Neuronal stem cell (in vitro differentiated cells): ENCODE data around the gene SCAP.

ENCODE experiments used
- DNase-seq: peaks from one replicate; pipeline ENCODE4 v3.0.0-alpha.2; 2013; ENCODE audit warnings: low spot score
- H2AFZ ChIP-seq: one replicate; pipeline ENCODE4 v1.6.1; 2013; ENCODE audit warnings: mild to moderate bottlenecking, low read length, inconsistent platforms
- H2AK5ac ChIP-seq: 2 replicates; pipeline ENCODE4 v1.6.1; 2013; ENCODE audit warnings: low read depth, mild to moderate bottlenecking, inconsistent platforms, low read length, moderate library complexity, mixed read lengths
- H2BK120ac ChIP-seq: 2 replicates; pipeline ENCODE4 v1.6.1; 2013; ENCODE audit warnings: low read depth, mild to moderate bottlenecking, inconsistent platforms, low read length, moderate library complexity, mixed read lengths
- H2BK12ac ChIP-seq: one replicate; pipeline ENCODE4 v1.6.1; 2013; ENCODE audit warnings: low read length, inconsistent platforms
- H2BK15ac ChIP-seq: 2 replicates; pipeline ENCODE4 v1.6.1; 2013; ENCODE audit warnings: mild to moderate bottlenecking, low read length, inconsistent platforms, mixed read lengths
- H2BK5ac ChIP-seq: one replicate; pipeline ENCODE4 v1.6.1; 2013; ENCODE audit warnings: inconsistent platforms, mild to moderate bottlenecking, low read length, moderate library complexity
- H3K14ac ChIP-seq: one replicate; pipeline ENCODE4 v1.6.1; 2013; ENCODE audit warnings: low read length, inconsistent platforms
- H3K18ac ChIP-seq: 2 replicates; pipeline ENCODE4 v1.6.1; 2013; ENCODE audit warnings: low read length, inconsistent platforms
- H3K23ac ChIP-seq: 2 replicates; pipeline ENCODE4 v1.6.1; 2013; ENCODE audit warnings: low read depth, mild to moderate bottlenecking, mixed read lengths, low read length, inconsistent platforms; ENCODE audit not compliant: poor library complexity
- H3K27ac ChIP-seq: replicated peaks from 3 replicates; pipeline ENCODE4 v1.5.1; 2013; ENCODE audit warnings: low read length, inconsistent platforms
- H3K27me3 ChIP-seq, 3 experiments: 2 replicates each; pipeline ENCODE4 v1.6.1; 2013; ENCODE audit warnings: low read length in 3 of 3, mild to moderate bottlenecking in 2 of 3, inconsistent platforms in 1 of 3, low read depth in 1 of 3, mixed read lengths in 1 of 3, moderate library complexity in 1 of 3; ENCODE audit not compliant: control insufficient read depth in 3 of 3, insufficient read depth in 3 of 3
- H3K36me3 ChIP-seq, 2 donors: replicated peaks in 1 of 2; 2 replicates each; pipeline ENCODE4 v1.6.1; 2013; ENCODE audit warnings: low read length in 2 of 2; ENCODE audit not compliant: control insufficient read depth in 2 of 2, insufficient read depth in 2 of 2
- H3K4ac ChIP-seq: 2 replicates; pipeline ENCODE4 v1.6.1; 2013; ENCODE audit warnings: inconsistent platforms, mild to moderate bottlenecking, low read length, moderate library complexity
- H3K4me1 ChIP-seq, 2 donors: 1 replicate in 1 of 2; 2 replicates in 1 of 2; pipeline ENCODE4 v1.6.1; 2013; ENCODE audit warnings: low read length in 2 of 2, low read depth in 1 of 2; ENCODE audit not compliant: control insufficient read depth in 2 of 2, insufficient read depth in 1 of 2
- H3K4me2 ChIP-seq: one replicate; pipeline ENCODE4 v1.6.1; 2013; ENCODE audit warnings: mild to moderate bottlenecking, low read length, inconsistent platforms; ENCODE audit not compliant: insufficient read depth, poor library complexity, severe bottlenecking
- H3K4me3 ChIP-seq, 2 donors: 2 replicates each; pipeline ENCODE4 v1.5.1; 2013; ENCODE audit warnings: low read length in 2 of 2, mild to moderate bottlenecking in 2 of 2, inconsistent platforms in 1 of 2, moderate library complexity in 1 of 2
- H3K79me1 ChIP-seq: one replicate; pipeline ENCODE4 v1.6.1; 2013; ENCODE audit warnings: low read depth, mild to moderate bottlenecking, inconsistent platforms, low read length, moderate library complexity
- H3K9ac ChIP-seq: one replicate; pipeline ENCODE4 v1.6.1; 2013; ENCODE audit warnings: mild to moderate bottlenecking, low read depth, low read length, inconsistent platforms; ENCODE audit not compliant: poor library complexity
- H3K9me3 ChIP-seq, 2 donors: replicated peaks in 1 of 2; 2 replicates each; pipeline versions ENCODE3 to v1.6.1; 2013; ENCODE audit warnings: low read length in 2 of 2, mild to moderate bottlenecking in 2 of 2, inconsistent platforms in 1 of 2, low read depth in 1 of 2, mixed read lengths in 1 of 2, moderate library complexity in 1 of 2; ENCODE audit not compliant: control insufficient read depth in 2 of 2, insufficient read depth in 1 of 2
- H4K8ac ChIP-seq: one replicate; pipeline ENCODE4 v1.6.1; 2013; ENCODE audit warnings: low read depth, mild to moderate bottlenecking, inconsistent platforms, low read length, moderate library complexity
- H4K91ac ChIP-seq: one replicate; pipeline ENCODE4 v1.6.1; 2013; ENCODE audit warnings: low read length, low read depth, mild to moderate bottlenecking, inconsistent platforms; ENCODE audit not compliant: poor library complexity
- WGBS, 2 donors: extraction: QIAGEN DNeasy Blood & Tissue Kit; methylation state at CpG; one replicate each; pipeline ENCODE4 v1.1.7; 2013; ENCODE audit warnings: missing lambda C conversion rate in 2 of 2, mixed read lengths in 1 of 2; ENCODE audit not compliant: insufficient read length in 2 of 2, insufficient replicate concordance in 1 of 2; ENCODE audit errors: extremely low coverage in 2 of 2; 5-methylcytosine and 5-hydroxymethylcytosine counted together

The SCAP gene

DNA sequence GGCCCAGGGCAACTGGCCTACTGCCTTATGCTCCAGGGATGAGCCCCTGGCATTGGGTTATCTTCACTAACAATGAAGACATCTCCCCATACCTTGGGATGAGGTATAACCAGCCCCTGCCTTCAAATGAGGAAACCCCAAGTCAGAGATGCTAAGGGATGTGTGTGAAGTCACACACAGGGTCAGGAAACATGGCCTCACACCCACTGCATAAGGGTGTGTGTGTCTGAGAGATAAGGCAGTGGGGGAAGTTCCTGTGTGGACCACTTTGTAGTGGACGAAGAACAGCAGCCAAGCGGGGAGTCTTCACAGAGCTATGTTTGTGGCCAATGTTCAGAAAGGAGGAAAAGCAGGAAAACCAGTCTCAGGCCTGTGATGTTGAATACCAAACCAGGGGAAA, 27.3 kb upstream of the SCAP start:
- Histone ChIP-seq H3K36me3 (peaks cover 42 to 78% of the 10 kb centered on the region in 2 donors), H3K4ac (no peak overlapping the region), H3K9me3 (peaks cover 0 to 3% of the 10 kb centered on the region in 2 donors), H3K9ac (no peak overlapping the region), H2BK12ac (no peak overlapping the region), H3K27ac (no peak overlapping the region), H2BK5ac (no peak overlapping the region), H3K27me3 (peaks cover 0 to 2% (median 0%) of the 10 kb centered on the region in 3 experiments), H3K18ac (no peak overlapping the region), H3K14ac (no peak overlapping the region), H3K23ac (no peak overlapping the region), H2AK5ac (no peak overlapping the region), H3K4me1 (peaks cover 0 to 3% of the 10 kb centered on the region in 2 donors), H3K4me2 (no peak overlapping the region), H4K8ac (no peak overlapping the region), H4K91ac (no peak overlapping the region), H2BK120ac (no peak overlapping the region), H2BK15ac (no peak overlapping the region), H3K4me3 (peak overlapping the region in 1 of 2 donors; percentile 48), H2AFZ (no peak overlapping the region), H3K79me1 (no peaks in the 10 kb centered on the region)
- WGBS, 2 donors = no CpG with 5 or more reads among the region's 2 CpGs
- no peak for DNase-seq

DNA sequence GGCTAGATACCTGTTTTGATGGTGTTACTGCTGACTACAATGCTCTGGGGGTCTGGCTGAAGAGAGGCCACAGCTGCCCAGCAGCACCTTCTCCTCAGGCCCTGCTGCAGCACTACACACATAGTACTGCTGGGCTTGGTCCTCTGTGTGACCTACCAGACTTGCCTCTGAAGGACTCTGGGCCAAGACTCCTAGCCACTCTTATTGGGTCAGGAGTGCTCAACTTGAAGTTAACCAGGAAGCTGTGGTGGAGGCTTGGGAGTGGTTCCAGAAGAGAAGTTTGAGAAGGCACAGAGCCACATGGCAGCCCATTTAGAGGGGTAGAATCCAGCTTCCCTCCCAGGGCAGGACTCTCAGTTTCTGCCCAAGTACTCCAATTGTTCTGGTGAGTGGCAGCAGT, 21.2 kb upstream of the SCAP start:
- H3K4me2 ChIP-seq = no peak overlapping the region
- H3K27ac ChIP-seq = no peak overlapping the region
- no peak overlapping the region for H3K4ac ChIP-seq
- H2BK5ac ChIP-seq = no peak overlapping the region
- H3K9ac ChIP-seq = peak overlapping the region; percentile 63
- peaks cover 41 to 79% of the 10 kb centered on the region in 2 donors for H3K36me3 ChIP-seq
- H2BK120ac ChIP-seq = no peak overlapping the region
- H2AK5ac ChIP-seq = no peak overlapping the region
- no peak overlapping the region for H3K23ac ChIP-seq
- H2BK12ac ChIP-seq = no peak overlapping the region
- H3K79me1 ChIP-seq = no peaks in the 10 kb centered on the region
- H3K18ac ChIP-seq = no peak overlapping the region
- H3K14ac ChIP-seq = no peak overlapping the region
- H3K27me3 ChIP-seq = peaks cover 0 to 2% (median 0%) of the 10 kb centered on the region in 3 experiments
- H2AFZ ChIP-seq = no peak overlapping the region
- DNase-seq = no peak
- peaks cover 0 to 3% of the 10 kb centered on the region in 2 donors for H3K9me3 ChIP-seq
- H4K91ac ChIP-seq = no peak overlapping the region
- H3K4me3 ChIP-seq = no peak overlapping the region
- no peak overlapping the region for H2BK15ac ChIP-seq
- H4K8ac ChIP-seq = no peak overlapping the region
- H3K4me1 ChIP-seq = peaks cover 0 to 3% of the 10 kb centered on the region in 2 donors

DNA sequence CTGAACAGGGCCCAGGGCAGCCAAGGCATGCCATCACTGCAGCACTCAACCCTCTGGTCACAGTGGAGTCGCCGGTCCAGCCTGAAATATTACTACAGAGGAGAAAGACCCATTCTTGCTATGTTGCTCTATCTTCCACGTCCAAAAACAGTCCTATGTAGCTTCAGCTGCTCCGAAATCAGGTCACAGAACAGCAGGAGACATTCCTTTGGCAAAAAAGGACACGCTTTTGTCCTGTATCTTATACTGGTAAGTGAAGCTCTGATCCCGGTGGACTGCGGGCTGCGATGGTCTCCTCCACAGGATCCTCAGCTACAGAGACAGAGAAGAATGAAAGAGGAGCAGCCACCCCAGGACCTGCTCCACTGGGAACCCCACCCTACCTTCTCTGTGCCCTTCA, 20.1 kb upstream of the SCAP start:
- Histone ChIP-seq H2BK5ac (no peak overlapping the region), H3K18ac (no peak overlapping the region), H2AFZ (no peak overlapping the region), H3K4me2 (no peak overlapping the region), H2AK5ac (no peak overlapping the region), H3K4ac (no peak overlapping the region), H2BK120ac (no peak overlapping the region), H3K9ac (no peak overlapping the region), H3K14ac (no peak overlapping the region), H3K23ac (no peak overlapping the region), H3K9me3 (peaks cover 0 to 3% of the 10 kb centered on the region in 2 donors), H2BK15ac (no peak overlapping the region), H3K27me3 (peaks cover 0 to 2% (median 0%) of the 10 kb centered on the region in 3 experiments), H3K4me1 (no peaks in the 10 kb centered on the region), H3K79me1 (no peaks in the 10 kb centered on the region), H4K8ac (no peak overlapping the region), H2BK12ac (no peak overlapping the region), H3K36me3 (peaks cover 33 to 76% of the 10 kb centered on the region in 2 donors), H3K4me3 (no peak overlapping the region), H4K91ac (no peak overlapping the region), H3K27ac (no peak overlapping the region)
- WGBS, 2 donors = no CpG with 5 or more reads among the region's 8 CpGs
- DNase-seq = no peak

DNA sequence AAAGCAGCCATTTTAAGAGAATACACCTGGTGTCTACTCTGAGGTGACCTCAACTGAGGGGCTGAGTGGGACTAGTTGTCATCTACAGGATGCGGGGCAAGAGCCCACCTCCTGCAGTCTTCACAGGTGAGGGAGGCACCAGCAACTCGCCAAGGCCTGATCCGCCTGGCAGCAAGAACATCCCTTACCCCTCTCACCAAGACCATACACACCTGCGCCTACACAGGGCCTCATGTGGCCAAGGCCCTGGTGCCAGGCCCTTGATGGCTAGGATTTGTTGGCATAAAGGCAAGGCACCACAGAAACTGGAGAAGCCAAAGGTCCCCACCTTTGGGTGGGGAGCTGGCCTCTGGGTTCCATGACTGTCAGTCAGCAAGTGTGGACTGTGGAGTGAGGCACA, 19.4 kb upstream of the SCAP start:
- no peak overlapping the region for H2BK12ac ChIP-seq
- DNase-seq = no peak
- peaks cover 0 to 3% of the 10 kb centered on the region in 2 donors for H3K9me3 ChIP-seq
- no peak overlapping the region for H3K27ac ChIP-seq
- H3K4me1 ChIP-seq = no peaks in the 10 kb centered on the region
- H3K14ac ChIP-seq = no peak overlapping the region
- H4K91ac ChIP-seq = no peak overlapping the region
- H3K4me2 ChIP-seq = no peak overlapping the region
- no peak overlapping the region for H2BK120ac ChIP-seq
- H3K27me3 ChIP-seq = peaks cover 0 to 2% (median 0%) of the 10 kb centered on the region in 3 experiments
- H3K36me3 ChIP-seq = peaks cover 29 to 72% of the 10 kb centered on the region in 2 donors
- no peak overlapping the region for H2AFZ ChIP-seq
- no peak overlapping the region for H2AK5ac ChIP-seq
- H3K23ac ChIP-seq = no peak overlapping the region
- no peaks in the 10 kb centered on the region for H3K79me1 ChIP-seq
- no CpG with 5 or more reads among the region's 4 CpGs for WGBS, 2 donors
- no peak overlapping the region for H3K9ac ChIP-seq
- no peak overlapping the region for H2BK15ac ChIP-seq
- peak overlapping the region in 1 of 2 donors; percentile 28 for H3K4me3 ChIP-seq
- H3K4ac ChIP-seq = no peak overlapping the region
- no peak overlapping the region for H3K18ac ChIP-seq
- H4K8ac ChIP-seq = no peak overlapping the region
- no peak overlapping the region for H2BK5ac ChIP-seq
